HepG2 (cell line): ENCODE results near the gene TIMM13. TPM values are rescaled to one million over a fixed set of nuclear protein-coding genes. Genes with fewer than 3 reads are reported as not detected.

Source experiments
- ARHGAP35 ChIP-seq: sonication (generic); formaldehyde crosslinking; IDR thresholded peaks from 2 replicates; pipeline ENCODE4 v1.9.0; 2022; ENCODE audit warnings: mild to moderate bottlenecking, inconsistent platforms, moderate library complexity, missing genetic modification reagents, borderline replicate concordance
- MTF1 ChIP-seq: sonication (generic); formaldehyde crosslinking; IDR thresholded peaks from 2 replicates; pipeline ENCODE4 v1.5.0; 2020; ENCODE audit warnings: missing genetic modification reagents
- XRCC5 ChIP-seq: fragments of 200-400 bp; formaldehyde crosslinking; optimal IDR thresholded peaks from 2 replicates; pipeline ENCODE3; 2017; ENCODE audit warnings: mild to moderate bottlenecking, low read length
- ZNF562 ChIP-seq: sonication (generic); formaldehyde crosslinking; IDR thresholded peaks from 2 replicates; pipeline ENCODE4 v1.8.0; 2022; ENCODE audit warnings: missing genetic modification reagents, borderline replicate concordance
- ZNF83 ChIP-seq: sonication (generic); formaldehyde crosslinking; IDR thresholded peaks from 2 replicates; pipeline ENCODE4 v1.4.0; 2020; ENCODE audit warnings: missing genetic modification reagents, mild to moderate bottlenecking, borderline replicate concordance
- polyA plus RNA-seq, 8 experiments: library from polyadenylated mRNA; depleted of rRNA in 3 of 8; stranded (reverse) in 7 of 8; unstranded in 1 of 8; fragments of >200 nt; fragmentation: Illumina TruSeq in 4 of 8; extraction: Trizol in 4 of 8; gene quantifications; 2 replicates each; pipeline versions ENCODE4 v1.2.1 to v1.2.3, GENCODE V29; 2011 to 2016; ENCODE audit warnings: low read depth in 4 of 8, missing spikeins in 1 of 8, mixed read lengths in 1 of 8; ENCODE audit not compliant: insufficient read depth in 1 of 8
- total RNA-seq, 5 experiments: library from RNA; depleted of rRNA; stranded (reverse); fragments of >200 nt; fragmentation: Illumina TruSeq; extraction: Trizol; gene quantifications; 2 replicates each; pipeline ENCODE4 v1.2.3, GENCODE V29; 2016; ENCODE audit warnings: low read depth in 1 of 5
- TF ChIP-seq, protein P1 (sequence below): sonication (generic); formaldehyde crosslinking; IDR thresholded peaks from 2 replicates; pipeline ENCODE4 v1.4.0; 2020; ENCODE audit warnings: missing genetic modification reagents, borderline replicate concordance
- TF ChIP-seq, protein P2 (sequence below), 2 experiments: fragments of 450-650 bp in 1 of 2; sonication (generic) in 1 of 2; formaldehyde crosslinking; IDR thresholded peaks; 2 replicates each; pipeline versions ENCODE4 v1.5.0 to v1.8.0; 2020 to 2022; ENCODE audit warnings: mild to moderate bottlenecking in 1 of 2, missing genetic modification reagents in 1 of 2
- TF ChIP-seq, protein P3 (sequence below): sonication (generic); formaldehyde crosslinking; IDR thresholded peaks from 2 replicates; pipeline ENCODE4 v1.4.0; 2020; ENCODE audit warnings: missing genetic modification reagents
- TF ChIP-seq, protein P4 (sequence below): sonication (generic); formaldehyde crosslinking; IDR thresholded peaks from 2 replicates; pipeline ENCODE4 v1.8.0; 2022; ENCODE audit warnings: mild to moderate bottlenecking, missing genetic modification reagents
- TF ChIP-seq, protein P5 (sequence below): sonication (generic); formaldehyde crosslinking; IDR thresholded peaks from 2 replicates; pipeline ENCODE4 v1.4.0; 2020; ENCODE audit warnings: mild to moderate bottlenecking, missing genetic modification reagents
- TF ChIP-seq, protein P6 (sequence below): sonication (generic); formaldehyde crosslinking; conservative IDR thresholded peaks from 2 replicates; pipeline ENCODE4 v1.8.1; 2023; ENCODE audit warnings: missing genetic modification reagents
- TF ChIP-seq, protein P7 (sequence below): IDR thresholded peaks from 2 replicates; pipeline ENCODE4 v1.6.1; 2016; ENCODE audit warnings: missing compliant biosample characterization, missing genetic modification reagents, borderline replicate concordance

Gene TIMM13
- total and polyA plus RNA-seq, 2 of the 13 experiments (the other 11 are each of a cell fraction or from before 2014, with no cell fraction given), result 48.4 to 108 TPM

DNA sequence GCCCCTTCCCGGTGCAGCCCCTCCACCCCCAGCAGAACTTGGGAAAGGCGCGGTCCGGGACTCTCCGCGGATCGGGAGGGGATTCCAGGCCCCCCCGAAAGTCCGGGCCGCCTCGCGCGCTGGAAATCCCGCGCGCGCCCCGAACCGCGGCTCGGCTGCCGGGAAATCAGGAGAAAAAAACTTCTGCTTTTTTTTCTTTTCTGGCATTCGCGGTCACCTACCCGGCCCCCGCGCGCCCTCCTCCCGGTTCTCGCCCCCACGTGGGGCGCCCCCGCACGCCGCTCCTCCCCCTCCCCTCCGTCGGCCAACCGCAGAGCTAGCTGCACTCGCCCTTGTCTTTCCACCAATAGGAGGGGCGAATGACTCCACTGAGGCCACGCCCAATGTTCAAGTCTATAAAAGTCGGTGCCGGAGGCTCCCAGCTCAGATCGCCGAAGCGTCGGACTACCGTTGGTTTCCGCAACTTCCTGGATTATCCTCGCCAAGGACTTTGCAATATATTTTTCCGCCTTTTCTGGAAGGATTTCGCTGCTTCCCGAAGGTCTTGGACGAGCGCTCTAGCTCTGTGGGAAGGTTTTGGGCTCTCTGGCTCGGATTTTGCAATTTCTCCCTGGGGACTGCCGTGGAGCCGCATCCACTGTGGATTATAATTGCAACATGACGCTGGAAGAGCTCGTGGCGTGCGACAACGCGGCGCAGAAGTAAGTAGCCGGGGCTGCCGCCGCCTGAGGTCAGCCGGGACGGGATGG lies 48.5 kb upstream of the TIMM13 start, which contains the start of gene GADD45B (continued):
- TF ChIP-seq, protein P1, sequence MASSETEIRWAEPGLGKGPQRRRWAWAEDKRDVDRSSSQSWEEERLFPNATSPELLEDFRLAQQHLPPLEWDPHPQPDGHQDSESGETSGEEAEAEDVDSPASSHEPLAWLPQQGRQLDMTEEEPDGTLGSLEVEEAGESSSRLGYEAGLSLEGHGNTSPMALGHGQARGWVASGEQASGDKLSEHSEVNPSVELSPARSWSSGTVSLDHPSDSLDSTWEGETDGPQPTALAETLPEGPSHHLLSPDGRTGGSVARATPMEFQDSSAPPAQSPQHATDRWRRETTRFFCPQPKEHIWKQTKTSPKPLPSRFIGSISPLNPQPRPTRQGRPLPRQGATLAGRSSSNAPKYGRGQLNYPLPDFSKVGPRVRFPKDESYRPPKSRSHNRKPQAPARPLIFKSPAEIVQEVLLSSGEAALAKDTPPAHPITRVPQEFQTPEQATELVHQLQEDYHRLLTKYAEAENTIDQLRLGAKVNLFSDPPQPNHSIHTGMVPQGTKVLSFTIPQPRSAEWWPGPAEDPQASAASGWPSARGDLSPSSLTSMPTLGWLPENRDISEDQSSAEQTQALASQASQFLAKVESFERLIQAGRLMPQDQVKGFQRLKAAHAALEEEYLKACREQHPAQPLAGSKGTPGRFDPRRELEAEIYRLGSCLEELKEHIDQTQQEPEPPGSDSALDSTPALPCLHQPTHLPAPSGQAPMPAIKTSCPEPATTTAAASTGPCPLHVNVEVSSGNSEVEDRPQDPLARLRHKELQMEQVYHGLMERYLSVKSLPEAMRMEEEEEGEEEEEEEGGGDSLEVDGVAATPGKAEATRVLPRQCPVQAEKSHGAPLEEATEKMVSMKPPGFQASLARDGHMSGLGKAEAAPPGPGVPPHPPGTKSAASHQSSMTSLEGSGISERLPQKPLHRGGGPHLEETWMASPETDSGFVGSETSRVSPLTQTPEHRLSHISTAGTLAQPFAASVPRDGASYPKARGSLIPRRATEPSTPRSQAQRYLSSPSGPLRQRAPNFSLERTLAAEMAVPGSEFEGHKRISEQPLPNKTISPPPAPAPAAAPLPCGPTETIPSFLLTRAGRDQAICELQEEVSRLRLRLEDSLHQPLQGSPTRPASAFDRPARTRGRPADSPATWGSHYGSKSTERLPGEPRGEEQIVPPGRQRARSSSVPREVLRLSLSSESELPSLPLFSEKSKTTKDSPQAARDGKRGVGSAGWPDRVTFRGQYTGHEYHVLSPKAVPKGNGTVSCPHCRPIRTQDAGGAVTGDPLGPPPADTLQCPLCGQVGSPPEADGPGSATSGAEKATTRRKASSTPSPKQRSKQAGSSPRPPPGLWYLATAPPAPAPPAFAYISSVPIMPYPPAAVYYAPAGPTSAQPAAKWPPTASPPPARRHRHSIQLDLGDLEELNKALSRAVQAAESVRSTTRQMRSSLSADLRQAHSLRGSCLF, result 0 out of 2 replicates have a peak, but pooled peaks have one; percentile 27
- TF ChIP-seq, protein P2, sequence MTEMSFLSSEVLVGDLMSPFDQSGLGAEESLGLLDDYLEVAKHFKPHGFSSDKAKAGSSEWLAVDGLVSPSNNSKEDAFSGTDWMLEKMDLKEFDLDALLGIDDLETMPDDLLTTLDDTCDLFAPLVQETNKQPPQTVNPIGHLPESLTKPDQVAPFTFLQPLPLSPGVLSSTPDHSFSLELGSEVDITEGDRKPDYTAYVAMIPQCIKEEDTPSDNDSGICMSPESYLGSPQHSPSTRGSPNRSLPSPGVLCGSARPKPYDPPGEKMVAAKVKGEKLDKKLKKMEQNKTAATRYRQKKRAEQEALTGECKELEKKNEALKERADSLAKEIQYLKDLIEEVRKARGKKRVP (CRISPR knock-in tag; IDR thresholded peaks at IDR 0.05), result peak in 1 of 2 experiments; percentile 44; a peak in 1 of 4 replicates
- TF ChIP-seq, protein P3, sequence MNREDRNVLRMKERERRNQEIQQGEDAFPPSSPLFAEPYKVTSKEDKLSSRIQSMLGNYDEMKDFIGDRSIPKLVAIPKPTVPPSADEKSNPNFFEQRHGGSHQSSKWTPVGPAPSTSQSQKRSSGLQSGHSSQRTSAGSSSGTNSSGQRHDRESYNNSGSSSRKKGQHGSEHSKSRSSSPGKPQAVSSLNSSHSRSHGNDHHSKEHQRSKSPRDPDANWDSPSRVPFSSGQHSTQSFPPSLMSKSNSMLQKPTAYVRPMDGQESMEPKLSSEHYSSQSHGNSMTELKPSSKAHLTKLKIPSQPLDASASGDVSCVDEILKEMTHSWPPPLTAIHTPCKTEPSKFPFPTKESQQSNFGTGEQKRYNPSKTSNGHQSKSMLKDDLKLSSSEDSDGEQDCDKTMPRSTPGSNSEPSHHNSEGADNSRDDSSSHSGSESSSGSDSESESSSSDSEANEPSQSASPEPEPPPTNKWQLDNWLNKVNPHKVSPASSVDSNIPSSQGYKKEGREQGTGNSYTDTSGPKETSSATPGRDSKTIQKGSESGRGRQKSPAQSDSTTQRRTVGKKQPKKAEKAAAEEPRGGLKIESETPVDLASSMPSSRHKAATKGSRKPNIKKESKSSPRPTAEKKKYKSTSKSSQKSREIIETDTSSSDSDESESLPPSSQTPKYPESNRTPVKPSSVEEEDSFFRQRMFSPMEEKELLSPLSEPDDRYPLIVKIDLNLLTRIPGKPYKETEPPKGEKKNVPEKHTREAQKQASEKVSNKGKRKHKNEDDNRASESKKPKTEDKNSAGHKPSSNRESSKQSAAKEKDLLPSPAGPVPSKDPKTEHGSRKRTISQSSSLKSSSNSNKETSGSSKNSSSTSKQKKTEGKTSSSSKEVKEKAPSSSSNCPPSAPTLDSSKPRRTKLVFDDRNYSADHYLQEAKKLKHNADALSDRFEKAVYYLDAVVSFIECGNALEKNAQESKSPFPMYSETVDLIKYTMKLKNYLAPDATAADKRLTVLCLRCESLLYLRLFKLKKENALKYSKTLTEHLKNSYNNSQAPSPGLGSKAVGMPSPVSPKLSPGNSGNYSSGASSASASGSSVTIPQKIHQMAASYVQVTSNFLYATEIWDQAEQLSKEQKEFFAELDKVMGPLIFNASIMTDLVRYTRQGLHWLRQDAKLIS (CRISPR knock-in tag), result no peak
- no peak for TF ChIP-seq ZNF83 (CRISPR knock-in tag)
- TF ChIP-seq MTF1 (CRISPR knock-in tag), result no peak; the same call in 1 of the 2 replicates
- peak; percentile 92 for TF ChIP-seq ARHGAP35 (CRISPR knock-in tag)
- peak; percentile 30 for TF ChIP-seq XRCC5
- TF ChIP-seq, protein P4, sequence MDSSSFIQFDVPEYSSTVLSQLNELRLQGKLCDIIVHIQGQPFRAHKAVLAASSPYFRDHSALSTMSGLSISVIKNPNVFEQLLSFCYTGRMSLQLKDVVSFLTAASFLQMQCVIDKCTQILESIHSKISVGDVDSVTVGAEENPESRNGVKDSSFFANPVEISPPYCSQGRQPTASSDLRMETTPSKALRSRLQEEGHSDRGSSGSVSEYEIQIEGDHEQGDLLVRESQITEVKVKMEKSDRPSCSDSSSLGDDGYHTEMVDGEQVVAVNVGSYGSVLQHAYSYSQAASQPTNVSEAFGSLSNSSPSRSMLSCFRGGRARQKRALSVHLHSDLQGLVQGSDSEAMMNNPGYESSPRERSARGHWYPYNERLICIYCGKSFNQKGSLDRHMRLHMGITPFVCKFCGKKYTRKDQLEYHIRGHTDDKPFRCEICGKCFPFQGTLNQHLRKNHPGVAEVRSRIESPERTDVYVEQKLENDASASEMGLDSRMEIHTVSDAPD (CRISPR knock-in tag), result peak; percentile 50; the same call in 1 of the 2 replicates
- TF ChIP-seq, protein P5, sequence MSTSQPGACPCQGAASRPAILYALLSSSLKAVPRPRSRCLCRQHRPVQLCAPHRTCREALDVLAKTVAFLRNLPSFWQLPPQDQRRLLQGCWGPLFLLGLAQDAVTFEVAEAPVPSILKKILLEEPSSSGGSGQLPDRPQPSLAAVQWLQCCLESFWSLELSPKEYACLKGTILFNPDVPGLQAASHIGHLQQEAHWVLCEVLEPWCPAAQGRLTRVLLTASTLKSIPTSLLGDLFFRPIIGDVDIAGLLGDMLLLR (CRISPR knock-in tag), result no peak; the same call in 1 of the 2 replicates
- TF ChIP-seq, protein P6, sequence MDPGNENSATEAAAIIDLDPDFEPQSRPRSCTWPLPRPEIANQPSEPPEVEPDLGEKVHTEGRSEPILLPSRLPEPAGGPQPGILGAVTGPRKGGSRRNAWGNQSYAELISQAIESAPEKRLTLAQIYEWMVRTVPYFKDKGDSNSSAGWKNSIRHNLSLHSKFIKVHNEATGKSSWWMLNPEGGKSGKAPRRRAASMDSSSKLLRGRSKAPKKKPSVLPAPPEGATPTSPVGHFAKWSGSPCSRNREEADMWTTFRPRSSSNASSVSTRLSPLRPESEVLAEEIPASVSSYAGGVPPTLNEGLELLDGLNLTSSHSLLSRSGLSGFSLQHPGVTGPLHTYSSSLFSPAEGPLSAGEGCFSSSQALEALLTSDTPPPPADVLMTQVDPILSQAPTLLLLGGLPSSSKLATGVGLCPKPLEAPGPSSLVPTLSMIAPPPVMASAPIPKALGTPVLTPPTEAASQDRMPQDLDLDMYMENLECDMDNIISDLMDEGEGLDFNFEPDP, result no peak
- TF ChIP-seq, protein P7, sequence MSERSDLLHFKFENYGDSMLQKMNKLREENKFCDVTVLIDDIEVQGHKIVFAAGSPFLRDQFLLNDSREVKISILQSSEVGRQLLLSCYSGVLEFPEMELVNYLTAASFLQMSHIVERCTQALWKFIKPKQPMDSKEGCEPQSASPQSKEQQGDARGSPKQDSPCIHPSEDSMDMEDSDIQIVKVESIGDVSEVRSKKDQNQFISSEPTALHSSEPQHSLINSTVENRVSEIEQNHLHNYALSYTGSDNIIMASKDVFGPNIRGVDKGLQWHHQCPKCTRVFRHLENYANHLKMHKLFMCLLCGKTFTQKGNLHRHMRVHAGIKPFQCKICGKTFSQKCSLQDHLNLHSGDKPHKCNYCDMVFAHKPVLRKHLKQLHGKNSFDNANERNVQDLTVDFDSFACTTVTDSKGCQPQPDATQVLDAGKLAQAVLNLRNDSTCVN, result no peak; the same call in 1 of the 2 replicates
- no peak for TF ChIP-seq ZNF562
